Breast epithelium (tissue), 3 donors: ENCODE data around the gene ZNF383.

ENCODE experiments used
- CTCF ChIP-seq, 3 donors: fragments of 450-650 bp; IDR thresholded peaks; one replicate each; pipeline ENCODE4 v1.5.1; 2016 to 2017; ENCODE audit warnings: antibody characterized with exemption in 3 of 3, mild to moderate bottlenecking in 3 of 3, moderate library complexity in 3 of 3
- POLR2A ChIP-seq: fragments of 450-650 bp; IDR thresholded peaks from one replicate; pipeline ENCODE4 v1.6.1; 2016; ENCODE audit warnings: antibody characterized with exemption, mild to moderate bottlenecking, moderate library complexity
- POLR2AphosphoS5 ChIP-seq, 3 donors: sonication (generic); formaldehyde crosslinking; IDR thresholded peaks; one replicate each; pipeline ENCODE4 v1.6.1; 2017; ENCODE audit warnings: antibody characterized with exemption in 3 of 3

DNA sequence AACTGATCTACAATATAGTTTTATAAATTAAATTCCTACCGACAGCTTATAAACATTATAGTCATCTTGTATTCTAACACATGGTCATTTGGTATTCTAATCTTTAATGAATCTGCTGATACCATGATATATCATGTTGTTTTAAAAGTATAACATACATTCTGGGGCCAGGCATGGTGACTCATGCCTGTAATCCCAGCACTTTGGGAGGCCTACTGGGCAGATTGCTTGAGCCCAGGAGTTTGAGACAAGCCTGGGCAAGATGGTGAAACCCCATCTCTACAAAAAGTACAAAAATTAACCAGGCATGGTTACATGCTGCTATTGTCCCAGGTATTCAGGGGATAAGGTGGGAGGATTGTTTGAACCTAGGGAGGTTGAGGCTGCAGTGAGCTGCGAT lies 3.1 kb downstream of the ZNF383 start:
- TF ChIP-seq CTCF (IDR thresholded peaks at IDR 0.05) (no peak), POLR2A (no peak), POLR2AphosphoS5 (IDR thresholded peaks at IDR 0.05) (no peak)
